Measurements from ENCODE around the gene ZNF609.

DNA sequence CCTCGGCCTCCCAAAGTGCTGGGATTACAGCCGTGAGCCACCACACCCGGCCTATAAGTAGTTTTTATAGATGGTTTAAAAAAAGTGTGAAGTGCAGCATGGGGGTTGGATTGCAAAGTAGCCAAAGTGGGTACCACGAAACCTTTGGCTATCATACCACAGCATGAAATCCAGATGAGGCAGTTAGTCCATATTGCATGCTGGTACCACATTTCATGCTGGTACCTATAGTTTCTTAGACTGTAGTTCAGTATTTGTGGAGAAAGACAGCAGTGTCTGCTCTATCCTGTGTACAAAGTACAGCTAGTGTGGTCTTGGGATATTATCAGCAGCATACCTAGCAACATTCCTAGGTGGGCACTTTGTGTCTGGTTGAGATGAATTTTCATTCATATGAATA, 11.8 kb downstream of the ZNF609 start:
- no peak for TF ChIP-seq TAF1 (IDR thresholded peaks at IDR 0.05; ENCODE audit: borderline replicate concordance, low read depth, low read length)
- TF ChIP-seq POLR2A (IDR thresholded peaks at IDR 0.05; ENCODE audit: low read depth, low read length): no peak
- TF ChIP-seq POLR2AphosphoS5 (IDR thresholded peaks at IDR 0.05; ENCODE audit: low read depth, low read length): no peak

Data from GM12892 (cell line).